ENCODE results near the gene PMEPA1.

DNA sequence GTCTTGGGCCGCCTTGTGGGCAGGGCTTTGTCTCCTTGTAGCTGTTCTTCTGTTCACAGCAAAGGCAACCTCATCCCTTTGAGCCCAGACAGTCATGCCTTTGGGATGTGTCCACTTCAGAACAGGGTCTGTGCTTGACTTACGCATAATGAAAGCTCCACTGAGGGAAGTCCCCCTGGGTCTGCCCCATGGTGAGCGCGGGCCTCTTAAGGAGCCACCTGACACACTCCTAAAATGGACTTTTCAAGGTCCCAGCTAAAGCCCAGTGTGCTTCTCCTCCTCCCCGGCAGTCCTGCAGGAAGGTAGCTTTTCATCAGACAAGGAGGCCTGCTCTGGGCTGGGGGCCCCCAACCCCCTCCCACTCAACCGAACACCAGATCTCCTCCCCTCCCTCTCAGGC, 24.9 kb upstream of the PMEPA1 start:
- TF ChIP-seq TAF1 (IDR thresholded peaks at IDR 0.05; ENCODE audit: low read depth, low read length) = no peak
- no peak for TF ChIP-seq SPI1 (IDR thresholded peaks at IDR 0.05; ENCODE audit: low read depth, low read length)
- no peak for TF ChIP-seq POLR2A (IDR thresholded peaks at IDR 0.05; ENCODE audit: low read depth, low read length)
